Anterior cingulate cortex (tissue), 58 donors: ENCODE data around the gene CITED4.
A peak's percentile ranks its signal among the peaks of the same experiment; 100 is the strongest.
"Not testable (repeated sequence)": the region's sequence is repeated elsewhere in the genome, so short reads cannot be mapped to it uniquely, and the experiment has no call there.

ENCODE experiments used
- DNase-seq, 58 donors: peaks; one replicate each; lab custom pipeline; 2025; lab: John Stamatoyannopoulos, UW

The CITED4 gene, protein sequence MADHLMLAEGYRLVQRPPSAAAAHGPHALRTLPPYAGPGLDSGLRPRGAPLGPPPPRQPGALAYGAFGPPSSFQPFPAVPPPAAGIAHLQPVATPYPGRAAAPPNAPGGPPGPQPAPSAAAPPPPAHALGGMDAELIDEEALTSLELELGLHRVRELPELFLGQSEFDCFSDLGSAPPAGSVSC

GRCh38 chr1:40862008-40862863 is at the start of gene CITED4:
CITED4 (minus strand) TSS chr1:40862363; CDS start chr1:40862127, 236 bp downstream.
- peak; percentile 21 to 97 (median 86) for DNase-seq

DNA sequence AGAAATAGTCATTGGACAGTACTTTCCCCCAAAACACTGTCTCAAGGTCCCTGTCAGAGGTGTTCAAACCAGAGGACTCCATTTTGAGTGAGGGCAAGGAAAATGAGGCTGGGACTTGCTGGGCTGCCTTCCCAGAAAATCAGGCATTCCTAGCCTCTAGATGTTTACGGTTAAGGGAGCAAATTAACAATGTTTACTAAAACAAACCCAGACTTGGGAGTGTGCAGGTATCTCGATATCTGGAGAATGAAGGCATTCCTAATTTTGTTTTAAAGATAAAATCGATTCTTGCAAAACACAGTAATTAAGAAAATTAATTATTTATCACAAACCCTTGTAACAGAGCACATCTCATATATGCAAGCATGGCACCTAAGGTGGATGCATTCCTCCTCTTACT is 48.9 kb upstream of the CITED4 start:
- DNase-seq: no peak

DNA sequence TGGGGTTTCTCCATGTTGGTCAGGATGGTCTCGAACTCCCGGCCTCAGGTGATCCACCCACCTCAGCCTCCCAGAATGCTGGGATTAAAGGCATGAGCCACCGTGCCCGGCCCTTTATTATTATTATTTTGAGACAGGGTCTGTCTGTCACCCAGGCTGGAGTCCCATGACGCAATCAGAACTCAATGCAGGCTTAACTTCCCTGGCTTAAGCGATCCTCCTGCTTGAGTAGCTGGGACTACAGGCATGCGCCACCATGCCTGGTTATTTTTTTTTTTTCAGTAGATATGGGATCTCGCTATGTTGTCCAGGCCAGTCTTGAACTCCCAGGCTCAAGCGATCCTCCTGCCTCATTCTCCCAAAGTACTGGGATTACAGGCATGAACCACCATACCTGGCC is 47.1 kb upstream of the CITED4 start:
- DNase-seq: no peak

- no peak for DNase-seq
Observed at GRCh38 chr1:40908350-40908749, 46.2 kb upstream of the CITED4 start.

- DNase-seq: no peak
Observed at GRCh38 chr1:40907899-40908298, 45.7 kb upstream of the CITED4 start.

- DNase-seq: no peak
Observed at GRCh38 chr1:40906781-40907400, 44.7 kb upstream of the CITED4 start.

- no peak for DNase-seq
Observed at GRCh38 chr1:40905061-40905460, 42.9 kb upstream of the CITED4 start.

DNA sequence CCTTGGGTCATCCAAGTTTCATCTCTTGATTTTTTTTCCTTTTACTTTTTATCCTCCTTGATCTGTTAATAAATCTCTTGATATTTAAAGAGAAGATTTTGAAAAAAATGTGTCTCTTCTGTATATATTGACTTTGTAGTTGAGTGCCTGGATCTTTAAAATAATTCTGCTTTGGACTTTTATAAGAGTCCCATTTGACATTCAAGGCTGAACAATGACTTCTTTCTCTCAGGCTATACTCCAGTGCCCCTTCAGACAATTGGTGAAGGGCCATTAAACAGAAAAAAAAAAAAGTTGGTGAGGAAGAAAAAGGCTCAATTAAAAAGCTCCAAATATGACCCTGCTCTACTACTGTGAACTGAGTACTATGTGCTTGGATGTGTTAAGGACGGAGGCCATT is 40.9 kb upstream of the CITED4 start:
- DNase-seq: no peak

DNA sequence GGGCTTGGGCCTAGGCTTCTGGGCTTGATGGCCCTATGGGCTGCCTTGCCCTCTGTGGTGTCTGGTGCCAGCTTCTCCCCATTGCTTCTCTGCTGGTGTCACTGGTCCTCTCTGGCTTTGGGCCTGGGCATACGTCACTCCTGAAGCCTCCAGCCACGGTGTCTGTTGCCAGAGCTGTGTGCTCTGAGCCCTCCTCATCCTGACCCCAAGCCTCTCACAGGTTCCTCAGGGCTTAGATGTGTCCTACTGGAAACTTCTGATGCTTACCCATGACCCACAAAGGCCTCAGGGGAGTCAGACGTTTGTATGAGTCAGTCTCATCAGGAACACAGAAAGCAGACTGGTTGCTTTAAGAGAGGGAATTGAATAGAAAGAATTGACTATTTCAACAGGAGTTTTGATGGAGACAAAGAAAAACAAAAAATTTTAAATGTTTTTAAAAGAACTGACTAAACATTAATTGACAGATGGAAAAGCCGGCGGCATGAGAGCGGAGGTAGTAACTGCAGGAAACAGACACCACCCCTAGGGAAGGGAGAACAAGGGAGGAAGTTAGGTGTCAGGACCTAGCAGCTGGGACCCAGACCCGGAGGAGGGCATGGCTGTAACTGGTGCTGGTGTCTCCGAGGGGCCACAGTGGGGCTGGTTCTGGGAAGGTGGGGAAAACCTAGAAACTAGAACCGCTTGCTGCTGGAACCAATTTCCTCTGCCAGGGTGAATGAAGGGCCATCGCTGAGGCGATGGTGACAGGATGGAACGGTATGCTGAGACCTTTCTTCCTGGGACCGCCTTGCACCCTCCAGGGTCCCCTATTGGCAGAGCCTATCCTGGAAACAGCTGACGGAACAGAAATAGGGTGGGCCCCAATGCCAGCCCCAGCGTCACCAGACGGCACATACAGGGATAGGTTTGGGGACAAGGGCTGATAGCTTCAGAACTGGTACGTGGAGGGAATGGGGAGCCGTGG is 40.0 kb upstream of the CITED4 start:
- peak in 1 of 58 donors; percentile 29 for DNase-seq

DNA sequence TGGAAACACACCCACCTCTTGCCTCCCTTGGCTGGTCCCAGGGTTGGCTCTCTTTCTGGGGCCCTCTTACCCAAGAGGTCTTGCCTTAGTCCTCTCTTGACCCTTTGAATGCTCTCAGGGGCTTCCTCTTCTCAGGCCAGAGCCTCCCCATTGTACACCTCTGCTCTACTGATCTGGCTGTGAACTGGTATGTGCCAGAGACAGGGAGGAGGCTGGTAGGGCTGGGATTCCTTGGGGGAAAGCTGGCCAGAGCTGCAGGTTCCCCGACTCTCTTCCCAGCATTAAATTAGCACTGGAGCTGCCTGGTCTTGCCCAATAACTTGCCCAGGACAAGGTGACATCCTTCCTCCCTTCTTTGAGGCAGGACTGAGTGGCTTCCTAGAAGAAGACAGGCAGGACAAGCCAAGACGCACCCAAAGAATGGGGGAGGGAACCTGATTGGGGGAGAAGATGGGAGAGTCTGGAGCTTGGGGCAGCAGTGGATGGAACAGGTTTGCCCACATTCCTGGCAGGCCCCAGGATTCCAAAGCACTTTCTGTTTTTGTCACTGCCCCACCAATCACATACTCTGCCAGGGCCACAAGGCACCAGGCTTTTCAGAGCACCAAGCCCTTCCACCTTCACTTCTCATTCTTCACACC is 37.2 kb upstream of the CITED4 start:
- no peak for DNase-seq

- no peak for DNase-seq
Observed at GRCh38 chr1:40898431-40898901, 36.3 kb upstream of the CITED4 start.

DNA sequence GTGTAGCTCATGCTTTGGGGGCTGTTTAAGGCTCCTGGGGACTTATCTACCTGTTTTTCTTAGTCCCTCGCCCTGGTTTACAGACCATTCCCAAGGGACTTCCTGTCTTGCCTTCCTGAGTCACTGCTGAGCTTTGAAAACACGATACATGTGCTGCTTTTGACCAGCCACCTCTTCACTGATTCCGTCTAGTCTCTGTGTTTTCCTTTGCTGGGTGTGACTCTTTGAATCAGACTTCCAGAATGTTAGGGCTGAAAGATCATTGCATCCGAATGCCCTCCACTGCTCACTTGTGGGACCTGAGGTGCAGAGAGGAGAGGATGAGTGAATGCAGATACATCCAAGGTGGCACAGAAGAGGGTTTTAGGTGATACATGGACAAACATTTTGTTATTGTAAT is 35.4 kb upstream of the CITED4 start:
- DNase-seq: no peak

DNA sequence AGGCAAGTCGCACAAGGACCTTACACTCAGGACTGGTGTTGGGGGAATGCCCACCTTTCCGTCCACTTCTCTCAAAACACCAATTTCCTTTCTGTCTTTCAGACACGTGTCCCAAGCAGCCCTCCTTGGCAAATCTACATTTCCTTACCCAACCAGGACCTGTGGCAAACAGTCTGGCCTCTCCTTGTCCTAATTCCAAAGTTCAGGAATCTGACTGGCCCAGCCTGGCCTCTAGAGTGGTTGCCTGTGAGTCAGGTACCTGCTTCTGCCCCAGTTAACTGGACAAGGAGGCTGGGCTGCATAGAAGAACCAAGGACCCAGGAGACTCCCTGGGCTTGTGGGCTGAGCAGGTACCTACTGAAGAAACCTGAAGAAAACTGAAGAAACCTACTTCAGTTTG is 34.3 kb upstream of the CITED4 start:
- DNase-seq: no peak

GRCh38 chr1:40895601-40896000 is 33.4 kb upstream of the CITED4 start:
- no peak for DNase-seq

GRCh38 chr1:40894858-40895257 is 32.7 kb upstream of the CITED4 start:
- not testable (repeated sequence) for DNase-seq

GRCh38 chr1:40894455-40894854 is 32.3 kb upstream of the CITED4 start:
- no peak for DNase-seq

GRCh38 chr1:40893946-40894345 is 31.8 kb upstream of the CITED4 start:
- DNase-seq: no peak

- no peak for DNase-seq
Observed at GRCh38 chr1:40892354-40892753, 30.2 kb upstream of the CITED4 start.

DNA sequence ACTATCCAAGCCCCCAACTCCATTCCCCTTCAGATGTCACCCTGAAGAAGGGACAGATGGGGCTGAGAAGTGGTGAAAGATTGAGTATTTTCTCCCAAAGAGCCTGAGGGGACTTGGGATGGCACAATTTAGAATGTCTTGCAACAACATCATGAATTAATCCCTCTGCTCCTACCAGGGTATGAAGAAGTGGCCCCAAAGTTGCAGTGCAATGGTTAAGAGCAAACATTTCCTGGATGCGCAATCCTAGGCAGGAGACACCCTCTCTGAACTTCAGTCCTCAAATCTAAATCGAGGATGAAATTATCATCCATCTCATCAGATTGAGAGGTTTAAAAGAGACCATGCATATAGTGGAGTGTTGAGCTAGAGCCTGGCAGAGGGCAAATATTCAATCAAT is 28.6 kb upstream of the CITED4 start:
- DNase-seq: no peak

GRCh38 chr1:40887652-40888051 is 25.5 kb upstream of the CITED4 start:
- DNase-seq: no peak
